GM10248 (cell line): Measurements from ENCODE around the gene CEPT1.

Source experiments
- CTCF ChIA-PET: fragments of 300-600 bp; sonication (Branson Sonifier 250); formaldehyde crosslinking; extraction: SDS; loops from one replicate; lab custom pipeline; 2021; ENCODE audit warnings: antibody characterized with exemption; lab: Yijun Ruan, JAX
- POLR2A ChIA-PET: fragments of 350-650 bp; sonication (Branson Sonifier 250); formaldehyde crosslinking; extraction: SDS; loops from one replicate; lab custom pipeline; 2020; ENCODE audit warnings: antibody characterized with exemption; lab: Yijun Ruan, JAX
- DNase-seq: peaks from one replicate; pipeline ENCODE4 v3.0.0; 2012; ENCODE audit errors: extremely low spot score
- CTCF ChIP-seq: IDR thresholded peaks from 2 replicates; pipeline ENCODE4 v1.5.1; 2012; ENCODE audit warnings: mild to moderate bottlenecking, low read depth; ENCODE audit errors: extremely low read depth, missing control alignments, control extremely low read depth

Gene CEPT1

GRCh38 chr1:111184663-111185062 is 44.6 kb downstream of the CEPT1 start:
- DNase-seq: no peak
- ChIA-PET CTCF (interaction anchor here (1.5 to 1.8 kb wide), 2 partner anchors 11 to 14 kb away, joined by 3 to 4 read pairs; no protein-coding TSS in a partner anchor), POLR2A (no interaction called here)
- TF ChIP-seq CTCF: no peak

GRCh38 chr1:111190931-111191451 is 51.0 kb downstream of the CEPT1 start:
- ChIA-PET POLR2A (interaction anchor here (1.0 kb wide), 1 partner anchor 13 kb away, joined by 3 read pairs; no protein-coding TSS in a partner anchor), CTCF (interaction anchor here (0.8 to 12.7 kb wide), 9 partner anchors 8 to 578 kb away, joined by 3 to 158 read pairs (median 4); no protein-coding TSS in a partner anchor)
- DNase-seq: no peak
- no peak for TF ChIP-seq CTCF

- ChIA-PET POLR2A (interaction anchor here (1.0 kb wide), 1 partner anchor 12 kb away, joined by 3 read pairs; no protein-coding TSS in a partner anchor), CTCF (interaction anchor here (0.8 to 12.7 kb wide), 10 partner anchors 9 to 578 kb away, joined by 3 to 158 read pairs (median 4); no protein-coding TSS in a partner anchor)
- no peak for DNase-seq
- no peak for TF ChIP-seq CTCF
These were observed 51.5 kb downstream of the CEPT1 start for GRCh38 chr1:111191496-111191895.

DNA sequence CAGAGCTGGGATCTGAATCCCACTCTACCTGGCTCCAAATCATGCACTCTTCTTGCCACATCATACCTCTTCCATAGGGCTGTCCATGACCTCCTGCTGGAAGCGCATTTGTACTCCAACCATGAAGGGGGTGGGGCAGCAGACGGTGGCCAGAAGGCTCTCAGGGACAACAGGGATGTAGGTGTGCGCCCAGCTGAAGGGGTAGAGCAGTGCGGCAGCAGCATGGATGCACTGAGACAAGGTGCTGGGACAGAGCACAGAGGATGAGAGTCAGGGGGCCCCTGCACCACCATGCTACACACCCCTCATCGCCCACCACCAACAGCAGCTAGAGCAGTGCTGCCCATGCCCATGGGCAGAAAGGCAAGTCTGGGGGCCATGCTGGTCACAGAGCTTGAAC is 52.1 kb downstream of the CEPT1 start:
- POLR2A ChIA-PET: interaction anchor here (1.0 kb wide), 1 partner anchor 12 kb away, joined by 3 read pairs; no protein-coding TSS in a partner anchor
- CTCF ChIA-PET: interaction anchor here (0.8 to 12.7 kb wide), 11 partner anchors 9 to 577 kb away, joined by 3 to 158 read pairs (median 4); no protein-coding TSS in a partner anchor
- no peak for DNase-seq
- TF ChIP-seq CTCF: no peak

GRCh38 chr1:111192658-111193519 is 52.9 kb downstream of the CEPT1 start:
- ChIA-PET POLR2A (no interaction called here), CTCF (interaction anchor here (0.9 to 12.7 kb wide), 4 partner anchors 10 to 546 kb away, joined by 3 to 158 read pairs (median 9); partner anchors contain the start of gene INKA2)
- no peak for DNase-seq
- no peak for TF ChIP-seq CTCF
